Measurements from ENCODE around the gene B4GAT1.
"Not testable (repeated sequence)": the region's sequence is repeated elsewhere in the genome, so short reads cannot be mapped to it uniquely, and the experiment has no call there.

B4GAT1 gene

DNA sequence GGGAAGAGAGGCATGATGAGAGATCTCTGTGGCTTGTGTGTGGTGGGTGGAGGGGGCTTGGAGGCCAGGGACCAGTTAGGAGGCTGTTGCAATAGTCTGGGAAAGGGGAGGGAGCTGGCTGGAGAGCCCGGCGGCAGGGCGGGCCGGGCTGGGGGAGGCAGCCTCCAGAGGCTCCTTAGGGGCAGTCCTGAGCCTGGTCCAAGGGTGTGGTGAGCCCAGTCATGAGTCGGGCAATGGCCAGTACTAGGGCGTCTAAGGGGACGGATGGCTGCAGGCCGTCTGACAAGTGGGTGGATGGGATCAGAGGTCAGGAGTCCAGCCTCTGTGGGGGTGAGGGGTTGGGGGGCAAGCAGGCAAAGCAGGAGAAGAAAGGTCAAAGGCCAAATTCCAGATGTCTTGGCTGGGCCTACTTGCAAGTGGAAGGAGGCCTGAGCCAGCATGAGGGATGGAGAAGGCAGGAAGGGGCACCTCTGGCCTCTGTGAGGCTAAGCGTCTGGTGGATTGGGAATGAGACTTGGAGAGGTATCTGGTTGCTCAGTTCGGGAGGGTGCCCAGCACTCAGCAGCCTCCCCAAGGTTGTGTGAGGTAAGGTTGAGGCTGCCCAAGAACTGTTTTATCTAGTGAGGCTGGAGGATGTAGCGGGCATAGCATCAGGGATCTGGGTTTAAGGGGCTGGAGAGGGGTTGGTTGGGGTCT is 24.5 kb downstream of the B4GAT1 start:
- no peak for DNase-seq (ENCODE audit: low spot score)

DNA sequence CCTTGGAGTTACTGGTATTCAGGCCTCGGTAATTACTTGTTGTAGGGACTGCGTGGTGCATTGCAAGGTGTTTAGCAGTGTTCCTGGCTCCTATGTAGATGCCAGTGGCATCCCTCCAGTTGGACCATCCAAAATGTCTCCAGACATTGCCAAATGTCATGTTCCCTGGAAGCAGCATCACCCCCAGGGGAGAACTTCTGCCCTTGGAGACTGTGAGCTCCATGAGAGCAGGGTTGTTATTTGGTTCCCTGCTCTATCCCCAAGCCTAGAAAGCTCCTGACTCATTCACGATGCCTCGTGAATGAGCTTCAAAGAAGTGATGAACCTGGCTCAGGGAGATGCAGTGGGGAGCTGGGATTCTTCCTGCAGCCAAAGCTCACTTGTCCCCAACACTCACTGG is 25.8 kb downstream of the B4GAT1 start:
- DNase-seq (ENCODE audit: low spot score) = no peak

DNA sequence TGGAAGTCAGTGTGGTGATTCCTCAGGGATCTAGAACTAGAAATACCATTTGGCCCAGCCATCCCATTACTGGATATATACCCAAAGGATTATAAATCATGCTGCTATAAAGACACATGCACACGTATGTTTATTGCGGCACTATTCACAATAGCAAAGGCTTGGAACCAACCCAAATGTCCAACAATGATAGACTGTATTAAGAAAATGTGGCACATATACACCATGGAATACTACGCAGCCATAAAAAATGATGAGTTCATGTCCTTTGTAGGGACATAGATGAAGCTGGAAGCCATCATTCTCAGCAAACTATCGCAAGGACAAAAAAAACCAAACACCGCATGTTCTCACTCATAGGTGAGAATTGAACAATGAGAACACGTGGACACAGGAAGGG is 26.7 kb downstream of the B4GAT1 start:
- not testable (repeated sequence) for DNase-seq (ENCODE audit: low spot score)

DNA sequence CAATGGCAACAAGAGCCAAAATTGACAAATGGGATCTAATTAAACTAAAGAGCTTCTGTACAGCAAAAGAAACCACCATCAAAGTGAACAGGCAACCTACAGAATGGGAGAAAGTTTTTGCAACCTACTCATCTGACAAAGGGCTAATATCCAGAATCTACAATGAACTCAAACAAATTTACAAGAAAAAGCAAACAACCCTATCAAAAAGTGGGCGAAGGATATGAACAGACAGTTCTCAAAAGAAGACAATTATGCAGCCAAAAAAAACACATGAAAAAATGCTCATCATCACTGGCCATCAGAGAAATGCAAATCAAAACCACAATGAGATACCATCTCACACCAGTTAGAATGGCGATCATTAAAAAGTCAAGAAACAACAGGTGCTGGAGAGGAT is 27.1 kb downstream of the B4GAT1 start:
- DNase-seq (ENCODE audit: low spot score) = not testable (repeated sequence)

DNA sequence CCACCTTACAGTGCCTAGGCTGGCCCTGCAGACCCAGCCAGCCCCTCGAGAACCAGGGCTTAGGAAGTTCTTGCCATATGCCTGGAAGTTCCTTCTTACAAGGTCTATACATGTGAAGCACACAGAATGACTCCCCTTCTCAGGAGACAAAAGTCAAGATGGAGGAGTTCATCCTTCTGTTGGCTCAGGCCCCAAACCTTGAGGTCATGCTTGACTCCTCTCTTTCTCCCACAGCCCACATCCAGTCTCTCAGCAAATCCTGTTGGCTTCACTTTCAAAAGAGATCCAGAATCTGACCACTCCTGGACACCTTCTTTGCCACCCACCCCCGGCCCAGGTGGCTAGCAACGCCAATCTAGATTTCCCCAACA is 28.8 kb downstream of the B4GAT1 start:
- DNase-seq (ENCODE audit: low spot score) = no peak

DNA sequence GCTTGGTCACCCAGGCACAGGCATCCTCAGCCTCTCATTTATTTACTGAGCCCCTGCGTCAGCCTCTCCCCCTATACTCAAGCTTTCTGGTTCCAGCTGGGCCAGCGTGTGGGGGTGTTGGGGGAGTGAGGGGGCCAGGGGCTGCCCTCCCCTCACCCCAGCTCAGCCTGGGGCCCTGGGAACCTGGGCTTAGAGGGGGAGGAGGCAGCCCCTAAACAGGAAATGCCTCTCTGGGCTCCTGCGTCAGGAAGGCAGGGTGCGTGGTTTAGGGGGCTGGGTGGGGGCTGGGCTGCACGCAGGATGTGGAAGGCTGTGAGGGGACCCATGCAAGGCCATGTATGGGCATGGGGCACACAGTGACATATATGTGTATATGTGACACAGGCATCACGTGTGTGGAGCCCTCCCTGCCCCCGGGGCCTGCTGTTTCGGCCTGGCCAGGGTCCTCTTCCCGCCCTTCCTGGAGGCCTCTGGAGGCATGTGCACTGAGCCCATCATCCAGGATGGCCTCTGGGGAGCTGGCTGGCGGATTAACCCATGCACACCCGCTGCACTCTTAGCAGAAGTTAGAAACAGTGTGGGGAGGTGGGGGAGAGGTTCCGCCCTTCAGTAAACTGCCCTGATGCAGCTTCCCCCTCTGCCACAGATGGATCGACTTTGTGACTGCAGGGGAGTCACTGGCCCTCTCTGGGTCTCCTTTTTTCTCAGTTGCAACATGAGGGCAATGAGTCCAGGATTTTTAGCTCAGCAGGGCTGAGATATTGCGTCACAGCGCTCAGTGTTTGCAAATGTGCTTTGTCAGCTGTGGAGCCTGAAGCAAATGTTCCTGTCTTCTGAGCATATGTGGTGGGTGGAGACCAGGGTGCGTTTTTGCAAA is 29.5 kb downstream of the B4GAT1 start:
- DNase-seq (ENCODE audit: low spot score) = peak; percentile 99

DNA sequence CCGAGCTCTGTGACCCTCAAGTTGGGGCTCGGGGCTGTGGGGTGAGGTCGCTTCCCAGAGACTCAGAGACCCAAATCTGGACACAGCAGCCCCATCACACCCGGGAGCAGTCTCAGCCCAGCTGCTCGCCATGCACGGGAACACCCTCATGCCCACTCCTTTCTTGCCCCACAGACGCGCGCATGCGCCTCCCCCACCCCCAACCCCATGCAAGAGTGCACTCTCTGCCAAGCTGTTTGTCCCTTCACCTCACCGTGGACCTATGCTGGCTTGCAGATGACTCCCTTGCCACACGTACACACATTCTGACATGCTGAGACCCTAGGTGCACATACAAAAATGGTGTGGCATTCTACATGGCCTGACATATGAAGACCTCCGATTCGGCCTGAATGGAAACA is 30.1 kb downstream of the B4GAT1 start:
- DNase-seq (ENCODE audit: low spot score) = no peak

DNA sequence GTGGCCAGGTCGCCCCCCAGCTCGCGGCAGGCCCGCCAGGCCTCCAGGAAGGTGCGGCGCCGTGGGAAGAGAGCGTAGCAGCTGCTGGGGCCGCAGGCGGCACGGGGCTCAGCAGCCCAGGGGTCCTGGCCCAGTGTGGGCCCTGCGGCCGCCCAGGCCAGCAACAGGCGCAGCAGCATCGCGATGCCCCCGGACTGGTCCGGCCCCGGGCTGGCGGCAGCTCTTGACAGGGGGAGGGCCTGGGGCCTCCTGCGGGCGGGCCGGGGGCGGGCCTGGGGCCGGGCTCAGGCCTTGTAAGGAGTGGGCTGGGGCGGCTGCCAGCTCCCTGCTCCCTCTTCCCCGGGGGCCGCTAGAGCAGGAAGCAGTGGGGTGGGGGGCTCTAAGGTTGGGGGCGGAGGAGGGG is 30.6 kb downstream of the B4GAT1 start, which contains the start of gene CD248:
CD248 (minus strand) TSS at position 196 of the 403 bp plus-strand sequence; CDS start at position 179, 17 bp downstream.
- no peak for DNase-seq (ENCODE audit: low spot score)

DNA sequence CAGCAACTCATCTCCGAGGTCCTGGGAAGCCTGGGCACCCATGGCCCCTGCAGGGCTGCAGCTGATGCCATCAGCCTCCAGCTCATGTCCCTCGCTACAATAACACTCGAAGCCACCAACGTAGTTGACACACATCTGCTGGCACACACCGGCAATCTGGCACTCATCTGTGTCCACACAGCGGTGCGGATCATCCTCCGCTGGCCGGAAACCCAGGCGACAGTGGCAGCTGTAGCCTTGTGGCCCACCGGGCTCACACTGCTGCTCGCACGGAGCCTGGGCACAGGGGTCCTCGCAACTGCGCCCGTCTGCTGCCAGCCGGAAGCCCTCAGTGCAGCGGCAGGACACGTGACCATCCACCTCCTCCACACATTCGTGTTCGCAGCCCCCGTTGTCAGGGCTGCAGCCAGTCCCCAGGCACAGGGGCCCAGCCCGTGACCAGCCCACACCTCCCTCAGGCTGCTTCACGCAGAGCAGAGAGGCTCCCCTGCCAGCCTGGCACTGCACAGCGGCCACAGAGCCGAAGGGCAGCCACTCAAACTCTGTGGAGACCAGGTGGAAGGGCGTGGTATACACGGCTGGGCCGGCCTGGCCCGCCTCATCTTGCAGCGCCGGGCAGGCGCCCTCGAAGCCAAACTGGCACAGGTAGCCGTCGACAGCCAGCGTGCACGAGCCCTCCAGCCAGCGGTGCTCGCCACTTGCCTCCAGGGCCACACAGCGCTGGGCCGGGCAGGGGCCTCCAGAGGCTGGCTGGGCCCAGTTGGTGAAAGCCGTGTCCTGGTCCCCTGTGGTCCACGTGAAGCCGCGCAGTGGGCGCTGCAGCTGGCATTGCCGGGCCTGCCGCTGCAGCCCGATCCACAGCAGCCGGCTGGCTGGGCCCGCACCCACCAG is 31.3 kb downstream of the B4GAT1 start:
- no peak for DNase-seq (ENCODE audit: low spot score)

DNA sequence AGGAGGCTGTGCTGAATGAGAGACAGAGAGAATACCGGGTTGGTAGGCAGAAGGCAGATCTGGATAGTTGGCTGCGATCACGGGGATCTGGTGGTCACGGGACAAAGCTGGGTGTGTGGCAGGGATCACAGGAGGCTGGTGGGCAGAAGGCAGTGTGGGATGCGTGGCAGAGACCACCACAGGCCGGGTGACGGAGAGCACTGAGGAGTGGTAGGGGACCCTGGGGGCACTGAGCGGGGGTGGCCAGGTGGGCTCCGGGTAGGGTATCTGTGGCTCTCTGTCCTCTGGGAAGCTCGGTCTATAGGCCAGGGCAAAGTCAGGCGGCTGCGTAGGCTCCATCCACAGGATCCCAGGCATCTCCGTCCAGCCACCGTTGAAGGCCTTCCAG is 31.9 kb downstream of the B4GAT1 start:
- DNase-seq (ENCODE audit: low spot score) = no peak

DNA sequence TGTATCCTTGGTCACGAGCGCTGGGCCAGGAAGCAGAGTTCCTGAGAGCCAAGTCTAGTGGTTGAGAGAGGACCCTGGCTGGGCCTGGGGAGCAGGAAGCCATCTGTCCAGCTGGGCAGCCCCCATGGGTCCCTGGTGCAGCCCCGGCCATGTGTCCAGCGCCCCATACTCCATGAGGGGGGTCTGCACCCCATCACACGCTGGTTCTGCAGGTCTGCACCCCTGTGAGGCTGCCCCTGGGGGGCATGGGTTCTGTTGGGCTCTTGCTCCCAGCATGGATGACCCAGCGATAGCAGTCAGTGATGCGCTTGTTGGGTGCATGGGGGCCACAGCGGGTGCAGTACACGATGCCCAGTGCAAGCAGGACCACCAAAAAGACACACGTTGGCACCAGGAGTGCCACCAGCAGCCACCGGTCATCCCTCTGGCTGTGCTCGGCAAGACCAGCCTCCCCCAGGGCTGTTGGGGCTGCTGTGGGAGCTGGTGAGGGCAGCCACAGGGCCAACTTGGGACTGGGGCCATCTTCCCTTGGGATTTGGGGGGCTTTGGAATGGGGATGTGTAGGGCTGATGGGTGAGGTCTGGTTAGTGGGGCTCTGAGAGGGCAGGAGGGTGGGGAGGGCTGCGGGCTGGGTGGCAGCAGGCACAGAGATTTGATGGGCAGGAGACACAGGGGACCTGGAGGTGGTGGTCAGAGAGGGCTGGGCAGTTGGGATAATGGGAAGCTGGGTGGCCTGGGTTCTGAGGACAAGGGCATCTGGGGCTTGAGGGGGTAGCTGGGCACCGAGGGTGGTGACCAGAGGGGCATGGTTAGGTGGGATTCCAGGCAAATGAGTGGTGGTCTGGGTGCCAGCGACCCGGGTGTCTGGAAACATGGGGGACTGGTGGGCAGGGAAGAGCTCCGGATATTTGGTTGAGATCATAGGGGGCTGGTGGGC is 32.6 kb downstream of the B4GAT1 start:
- DNase-seq (ENCODE audit: low spot score) = no peak

DNA sequence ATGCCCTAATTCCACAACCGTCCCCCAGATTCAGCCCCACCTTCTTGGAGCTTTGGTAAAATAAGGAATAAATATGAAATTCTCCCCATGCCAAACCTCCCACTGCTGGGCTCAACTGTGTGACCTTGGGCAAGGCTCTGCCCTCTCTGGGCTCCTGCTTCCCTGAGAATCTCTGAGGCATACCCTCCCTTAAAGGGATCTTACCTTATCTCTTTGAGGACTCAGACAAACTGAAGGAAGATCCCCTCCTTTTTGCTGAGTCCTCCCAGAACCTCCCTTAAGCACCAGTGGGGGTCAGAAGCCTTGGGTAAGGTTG is 33.3 kb downstream of the B4GAT1 start:
- DNase-seq (ENCODE audit: low spot score) = no peak

DNA sequence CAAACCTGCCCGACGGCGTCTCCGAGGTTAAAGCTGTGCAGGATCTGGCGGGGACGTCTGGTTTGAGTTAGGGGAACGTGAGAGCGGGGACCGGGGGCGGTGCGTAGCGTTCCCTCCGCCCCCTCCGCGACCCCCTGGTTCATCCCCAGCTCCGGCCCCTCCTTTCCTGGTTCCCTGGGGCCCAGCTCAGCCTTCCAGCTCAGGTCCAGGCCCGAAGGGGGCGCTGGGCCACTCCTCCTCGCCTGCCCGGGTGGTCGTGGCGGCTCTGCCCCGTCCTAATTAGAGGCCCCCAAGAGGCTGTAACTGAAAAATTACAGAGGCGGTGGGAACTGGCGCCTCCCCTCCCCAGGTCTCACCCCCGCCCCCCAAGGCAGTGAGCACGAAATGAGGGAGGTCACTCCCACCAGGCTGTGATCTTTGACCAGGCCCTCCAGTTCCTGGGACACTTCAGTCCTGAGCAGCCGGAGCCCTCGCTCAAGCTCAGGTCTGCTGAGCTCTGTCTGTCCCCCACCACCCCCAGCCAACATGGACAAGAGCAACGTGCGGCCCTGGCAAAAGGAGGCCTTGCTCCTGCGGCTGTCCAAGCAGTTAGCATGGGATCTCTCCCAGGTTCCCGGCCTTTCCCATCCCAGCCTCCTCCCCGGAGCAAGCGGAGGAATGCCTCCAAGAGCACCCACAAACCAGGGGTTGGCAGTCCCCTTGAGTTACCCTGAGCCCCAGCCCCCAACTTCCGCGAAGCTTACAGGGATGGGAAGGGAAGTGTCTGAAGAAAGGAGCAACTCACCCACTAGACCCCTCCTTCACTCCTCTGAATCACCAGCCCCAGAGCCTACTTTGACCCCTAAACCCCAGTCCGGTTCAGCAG is 33.9 kb downstream of the B4GAT1 start:
- DNase-seq (ENCODE audit: low spot score) = no peak

DNA sequence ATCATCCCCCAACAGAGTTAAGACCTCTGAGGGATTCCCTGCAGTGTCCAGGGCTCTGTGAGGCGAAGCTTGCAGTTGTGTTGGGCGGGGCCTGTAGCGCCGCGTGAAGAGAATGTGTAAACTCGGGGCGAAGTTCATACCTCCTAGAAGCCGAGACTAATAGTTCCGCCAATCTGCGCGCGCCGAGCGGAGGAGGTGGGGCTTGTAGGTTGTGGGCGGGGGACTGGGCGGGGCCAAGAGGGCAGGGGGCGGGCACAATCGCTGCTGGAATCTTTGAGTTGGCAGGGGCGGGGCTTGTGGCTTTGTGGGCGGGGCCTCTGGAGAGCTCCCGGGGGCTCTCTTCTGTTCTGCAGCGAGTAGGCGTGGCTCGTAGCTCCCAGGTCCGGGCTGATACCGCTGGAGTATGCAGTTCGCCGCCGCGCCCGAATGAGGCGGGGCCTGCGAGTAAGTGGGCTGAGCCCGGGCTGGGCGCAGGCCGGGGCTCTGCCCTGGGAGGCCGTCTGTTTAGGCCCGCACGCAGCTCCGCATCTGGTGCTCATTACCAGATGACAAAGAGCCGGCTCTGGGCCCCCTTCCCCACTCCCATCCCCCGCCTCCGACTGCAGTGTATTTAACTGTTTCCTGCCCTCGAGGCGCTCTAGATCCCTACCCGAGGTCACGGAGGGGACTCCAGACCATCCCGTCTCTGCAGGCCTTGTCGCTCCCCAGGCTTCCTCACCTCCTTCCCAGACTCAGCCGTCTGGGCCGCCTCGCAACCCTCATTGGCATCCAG is 34.7 kb downstream of the B4GAT1 start:
- peak; percentile 100 for DNase-seq (ENCODE audit: low spot score)

DNA sequence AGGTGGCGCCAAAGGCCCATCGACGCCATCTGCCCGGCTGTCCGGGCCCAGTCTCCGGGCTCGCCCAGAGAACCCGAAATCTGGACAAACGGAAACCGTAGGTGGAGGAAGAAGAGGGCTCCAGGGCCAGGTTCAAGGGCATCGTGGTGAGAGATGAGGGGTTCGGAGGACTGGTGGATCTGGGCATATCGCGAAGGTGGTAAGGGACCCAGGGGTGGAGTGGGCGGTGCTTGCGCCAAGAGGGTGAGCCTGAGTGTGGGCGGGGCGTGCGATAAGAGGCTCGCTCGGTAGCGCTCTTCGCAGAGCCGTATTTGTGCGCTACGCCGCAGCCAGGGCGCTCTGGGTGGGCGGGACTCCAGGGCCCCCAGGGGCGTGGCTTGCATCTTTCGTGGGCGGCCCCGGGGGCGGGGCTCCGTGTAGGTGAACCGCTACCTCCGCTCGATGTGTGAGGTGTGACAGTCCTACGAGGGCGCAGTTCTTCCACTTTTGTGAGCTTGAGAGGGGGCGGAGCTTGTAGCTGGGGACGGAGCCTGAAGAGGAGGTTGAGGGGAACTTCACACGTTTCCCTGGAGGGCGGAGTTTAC is 35.4 kb downstream of the B4GAT1 start:
- DNase-seq (ENCODE audit: low spot score) = peak; percentile 100

DNA sequence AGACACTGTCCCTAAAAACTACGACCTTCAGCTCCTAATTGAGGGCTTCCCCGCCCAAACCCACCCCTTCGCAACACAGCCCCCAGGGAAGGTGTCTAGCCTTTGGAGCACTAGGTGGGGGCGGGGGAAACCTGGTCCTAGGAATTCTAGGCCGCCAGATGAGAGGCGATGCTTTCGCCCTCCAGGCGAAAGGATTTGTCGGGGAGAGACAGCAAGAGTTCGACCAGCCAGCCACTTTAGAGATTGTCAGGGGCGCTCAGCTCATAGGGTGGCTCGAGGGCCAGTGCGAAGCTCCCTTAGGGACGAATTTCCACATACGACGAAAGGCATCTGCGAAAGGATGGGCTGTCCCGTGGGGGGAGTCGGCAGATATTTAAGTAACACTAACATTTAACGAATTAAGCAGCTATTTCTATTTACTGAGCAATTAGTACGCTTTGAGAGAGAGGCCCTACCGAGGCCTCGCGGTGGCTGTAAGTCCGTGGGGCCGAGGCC is 35.9 kb downstream of the B4GAT1 start:
- DNase-seq (ENCODE audit: low spot score) = no peak

DNA sequence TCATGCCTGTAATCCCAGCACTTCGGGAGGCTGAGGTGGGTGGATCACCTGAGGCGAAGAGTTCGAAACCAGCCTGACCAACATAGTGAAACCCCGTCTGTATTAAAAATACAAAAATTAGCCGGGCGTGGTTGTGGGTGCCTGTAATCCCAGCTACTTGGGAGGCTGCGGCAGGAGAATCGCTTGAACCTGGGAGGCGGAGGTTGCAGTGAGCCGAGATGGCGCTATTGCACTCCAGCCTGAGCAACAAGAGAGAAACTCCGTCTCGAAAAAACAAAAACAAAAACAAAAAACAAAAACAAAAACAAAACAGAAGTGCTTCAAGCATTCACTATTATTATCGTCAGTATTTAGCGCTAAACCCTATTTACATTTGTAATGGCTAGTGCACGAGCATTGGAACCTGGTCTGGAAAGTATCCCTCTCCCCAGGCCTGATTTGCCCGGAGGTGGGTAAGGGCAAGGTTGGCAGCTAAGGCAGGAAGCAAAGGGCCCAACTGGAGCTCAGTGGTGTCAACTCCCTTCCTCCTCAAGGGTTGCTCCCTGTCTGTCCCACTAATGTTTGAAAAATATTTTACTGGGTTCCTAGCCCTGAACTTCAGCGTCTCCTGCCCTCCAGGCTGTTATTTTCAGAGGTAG is 36.5 kb downstream of the B4GAT1 start:
- DNase-seq (ENCODE audit: low spot score) = not testable (repeated sequence)

DNA sequence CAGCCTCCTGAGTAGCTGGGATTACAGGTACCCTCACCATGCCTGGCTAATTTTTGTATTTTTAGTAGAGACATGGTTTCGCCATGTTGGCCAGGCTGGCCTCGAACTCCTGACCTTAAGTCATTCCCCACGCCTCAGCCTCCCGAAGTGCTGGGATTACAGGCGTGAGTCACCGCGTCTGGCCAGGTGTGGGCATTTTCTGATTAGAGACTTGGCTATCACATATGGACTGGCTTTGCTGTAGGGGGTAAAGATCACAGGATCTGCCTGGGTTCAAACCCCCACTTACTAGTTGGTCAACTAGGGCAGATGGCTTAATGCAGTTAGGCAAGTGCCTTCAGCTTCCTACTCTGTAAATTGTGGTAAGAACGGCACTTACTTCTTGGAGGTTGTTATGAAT is 37.1 kb downstream of the B4GAT1 start:
- DNase-seq (ENCODE audit: low spot score) = no peak

DNA sequence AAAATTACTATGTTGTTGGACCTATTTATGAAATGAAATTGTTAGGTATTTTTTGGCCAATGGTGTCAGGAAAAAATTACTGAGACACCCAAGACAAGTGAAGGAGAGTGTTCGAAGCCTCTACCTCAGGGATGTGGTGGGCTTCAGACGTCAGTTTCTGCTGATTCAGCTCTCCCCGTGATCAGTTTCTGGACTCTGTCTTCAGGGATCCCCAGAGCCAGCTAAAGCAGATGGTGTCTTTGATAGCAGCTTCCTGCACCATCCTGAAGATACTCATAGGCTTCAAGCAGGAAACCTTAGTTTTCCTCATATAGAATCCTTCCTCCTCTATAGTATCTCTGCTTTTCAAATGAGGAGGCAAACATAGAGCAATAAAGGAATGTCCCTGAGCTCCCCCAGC is 38.0 kb downstream of the B4GAT1 start:
- no peak for DNase-seq (ENCODE audit: low spot score)

Measured in HuH-7.5 (cell line).